ENCODE data around the gene SEMA6A.
"Not testable (repeated sequence)": the region's sequence is repeated elsewhere in the genome, so short reads cannot be mapped to it uniquely, and the experiment has no call there.

SEMA6A gene

GRCh38 chr5:116524051-116524904 lies 50.3 kb downstream of the SEMA6A start:
- DNase-seq (ENCODE audit: low read depth in 1 of 2, low spot score in 1 of 2), result no peak

- DNase-seq (ENCODE audit: low read depth in 1 of 2, low spot score in 1 of 2), result not testable (repeated sequence)
Observed at GRCh38 chr5:116523182-116523581, 51.4 kb downstream of the SEMA6A start.

GRCh38 chr5:116522356-116523136 lies 52.1 kb downstream of the SEMA6A start:
- no peak for DNase-seq (ENCODE audit: low read depth in 1 of 2, low spot score in 1 of 2)

GRCh38 chr5:116521173-116521872 lies 53.3 kb downstream of the SEMA6A start:
- no peak for DNase-seq (ENCODE audit: low read depth in 1 of 2, low spot score in 1 of 2)

- DNase-seq (ENCODE audit: low read depth in 1 of 2, low spot score in 1 of 2), result no peak
Observed at GRCh38 chr5:116520771-116521170, 53.9 kb downstream of the SEMA6A start.

- no peak for DNase-seq (ENCODE audit: low read depth in 1 of 2, low spot score in 1 of 2)
Observed at GRCh38 chr5:116518423-116518822, 56.2 kb downstream of the SEMA6A start.

GRCh38 chr5:116517488-116517887 lies 57.1 kb downstream of the SEMA6A start:
- no peak for DNase-seq (ENCODE audit: low read depth in 1 of 2, low spot score in 1 of 2)

GRCh38 chr5:116516021-116516420 lies 58.6 kb downstream of the SEMA6A start:
- DNase-seq (ENCODE audit: low read depth in 1 of 2, low spot score in 1 of 2), result no peak

- no peak for DNase-seq (ENCODE audit: low read depth in 1 of 2, low spot score in 1 of 2)
Observed at GRCh38 chr5:116514421-116514970, 60.1 kb downstream of the SEMA6A start.

GRCh38 chr5:116510517-116510916 lies 64.1 kb downstream of the SEMA6A start:
- DNase-seq (ENCODE audit: low read depth in 1 of 2, low spot score in 1 of 2), result no peak

- no peak for DNase-seq (ENCODE audit: low read depth in 1 of 2, low spot score in 1 of 2)
Observed at GRCh38 chr5:116509483-116510244, 65.0 kb downstream of the SEMA6A start.

GRCh38 chr5:116508835-116509234 lies 65.8 kb downstream of the SEMA6A start:
- no peak for DNase-seq (ENCODE audit: low read depth in 1 of 2, low spot score in 1 of 2)

- DNase-seq (ENCODE audit: low read depth in 1 of 2, low spot score in 1 of 2), result no peak
Observed at GRCh38 chr5:116507941-116508655, 66.5 kb downstream of the SEMA6A start.

- DNase-seq (ENCODE audit: low read depth in 1 of 2, low spot score in 1 of 2), result no peak
Observed at GRCh38 chr5:116507051-116507537, 67.5 kb downstream of the SEMA6A start.

GRCh38 chr5:116506488-116506887 lies 68.1 kb downstream of the SEMA6A start:
- no peak for DNase-seq (ENCODE audit: low read depth in 1 of 2, low spot score in 1 of 2)

- DNase-seq (ENCODE audit: low read depth in 1 of 2, low spot score in 1 of 2), result no peak
Observed at GRCh38 chr5:116504593-116505166, 69.9 kb downstream of the SEMA6A start.

- no peak for DNase-seq (ENCODE audit: low read depth in 1 of 2, low spot score in 1 of 2)
Observed at GRCh38 chr5:116502616-116503015, 72.0 kb downstream of the SEMA6A start.

GRCh38 chr5:116502138-116502537 lies 72.5 kb downstream of the SEMA6A start:
- DNase-seq (ENCODE audit: low read depth in 1 of 2, low spot score in 1 of 2), result no peak

- no peak for DNase-seq (ENCODE audit: low read depth in 1 of 2, low spot score in 1 of 2)
Observed at GRCh38 chr5:116498503-116499048, 76.0 kb downstream of the SEMA6A start.
